NK-92 (cell line): ENCODE data around the gene DLAT.
"Not testable (repeated sequence)": the region's sequence is repeated elsewhere in the genome, so short reads cannot be mapped to it uniquely, and the experiment has no call there.

ENCODE experiments used
- DNase-seq: peaks from one replicate; lab custom pipeline; 2025; ENCODE audit not compliant: unreplicated experiment; lab: John Stamatoyannopoulos, UW

The DLAT gene

GRCh38 chr11:112004389-112004788 lies 20.8 kb upstream of the DLAT start:
- no peak for DNase-seq

GRCh38 chr11:112005422-112006094 lies 19.6 kb upstream of the DLAT start:
- no peak for DNase-seq

- not testable (repeated sequence) for DNase-seq
These were observed 19.1 kb upstream of the DLAT start for GRCh38 chr11:112006095-112006441.

- DNase-seq: not testable (repeated sequence)
These were observed 13.8 kb upstream of the DLAT start for GRCh38 chr11:112011451-112011850.

GRCh38 chr11:112012874-112013273 lies 12.3 kb upstream of the DLAT start:
- no peak for DNase-seq

- no peak for DNase-seq
These were observed 11.6 kb upstream of the DLAT start for GRCh38 chr11:112013497-112014164.

- DNase-seq: no peak
These were observed 9.0 kb upstream of the DLAT start for GRCh38 chr11:112016088-112016764.

- DNase-seq: no peak
These were observed 8.3 kb upstream of the DLAT start for GRCh38 chr11:112016765-112017376.

GRCh38 chr11:112017538-112017937 lies 7.7 kb upstream of the DLAT start:
- no peak for DNase-seq

- no peak for DNase-seq
These were observed 6.1 kb upstream of the DLAT start for GRCh38 chr11:112019066-112019465.

- DNase-seq: no peak
These were observed 2.1 kb upstream of the DLAT start for GRCh38 chr11:112023104-112023503.

- no peak for DNase-seq
These were observed 933 bp upstream of the DLAT start for GRCh38 chr11:112024178-112024772.

GRCh38 chr11:112025707-112026106 lies 499 bp downstream of the DLAT start:
- DNase-seq: no peak

GRCh38 chr11:112026784-112027410 lies 1.7 kb downstream of the DLAT start:
- not testable (repeated sequence) for DNase-seq

- DNase-seq: no peak
These were observed 4.3 kb downstream of the DLAT start for GRCh38 chr11:112029460-112029859.

- no peak for DNase-seq
These were observed 8.7 kb downstream of the DLAT start for GRCh38 chr11:112033902-112034301.

GRCh38 chr11:112037527-112037926 lies 12.3 kb downstream of the DLAT start:
- no peak for DNase-seq

- no peak for DNase-seq
These were observed 17.2 kb downstream of the DLAT start for GRCh38 chr11:112042161-112042960.

- no peak for DNase-seq
These were observed 17.7 kb downstream of the DLAT start for GRCh38 chr11:112042961-112043304.

- DNase-seq: no peak
These were observed 19.8 kb downstream of the DLAT start for GRCh38 chr11:112044961-112045360.
